ENCODE measurements around the gene FRMD1.

Gene FRMD1

DNA sequence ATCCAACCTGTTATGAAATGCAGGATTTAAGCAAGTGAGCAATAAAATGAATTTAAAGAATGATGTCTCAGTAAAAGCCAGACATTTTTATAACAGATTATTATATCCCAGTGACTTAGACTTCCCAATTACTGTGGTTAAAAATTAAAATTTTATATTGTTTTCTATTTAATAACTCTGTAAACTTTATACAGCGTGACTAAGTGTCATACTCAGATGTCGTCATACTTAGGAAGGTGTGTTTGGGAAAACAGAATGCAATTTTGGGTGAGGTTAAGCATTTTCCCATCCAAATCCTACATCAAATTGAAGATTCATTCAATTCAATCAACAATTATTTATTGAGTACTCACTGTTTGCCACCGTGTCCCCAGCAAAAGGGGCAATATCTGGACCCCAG is 31.4 kb upstream of the FRMD1 start:
- DNase-seq, result no peak

DNA sequence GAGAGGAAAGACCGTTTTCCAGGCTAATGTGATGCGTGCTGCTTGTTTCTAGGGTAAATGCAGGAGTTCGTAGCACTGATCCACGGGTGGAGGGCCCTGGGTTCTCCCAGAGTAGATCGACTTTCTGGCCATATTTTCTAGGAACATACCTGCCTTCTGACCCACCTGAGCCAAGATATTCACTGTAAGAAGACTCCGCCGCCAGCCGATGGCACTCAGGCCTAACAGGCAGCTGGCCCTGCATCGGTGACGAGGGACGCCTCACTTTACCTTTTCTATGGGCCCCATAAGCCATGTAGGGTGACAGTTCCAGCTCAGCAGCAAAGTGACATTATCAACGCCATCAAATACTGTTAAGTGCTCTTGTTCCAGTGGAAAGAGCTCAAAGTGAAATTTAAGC is 30.2 kb upstream of the FRMD1 start:
- DNase-seq, result no peak

DNA sequence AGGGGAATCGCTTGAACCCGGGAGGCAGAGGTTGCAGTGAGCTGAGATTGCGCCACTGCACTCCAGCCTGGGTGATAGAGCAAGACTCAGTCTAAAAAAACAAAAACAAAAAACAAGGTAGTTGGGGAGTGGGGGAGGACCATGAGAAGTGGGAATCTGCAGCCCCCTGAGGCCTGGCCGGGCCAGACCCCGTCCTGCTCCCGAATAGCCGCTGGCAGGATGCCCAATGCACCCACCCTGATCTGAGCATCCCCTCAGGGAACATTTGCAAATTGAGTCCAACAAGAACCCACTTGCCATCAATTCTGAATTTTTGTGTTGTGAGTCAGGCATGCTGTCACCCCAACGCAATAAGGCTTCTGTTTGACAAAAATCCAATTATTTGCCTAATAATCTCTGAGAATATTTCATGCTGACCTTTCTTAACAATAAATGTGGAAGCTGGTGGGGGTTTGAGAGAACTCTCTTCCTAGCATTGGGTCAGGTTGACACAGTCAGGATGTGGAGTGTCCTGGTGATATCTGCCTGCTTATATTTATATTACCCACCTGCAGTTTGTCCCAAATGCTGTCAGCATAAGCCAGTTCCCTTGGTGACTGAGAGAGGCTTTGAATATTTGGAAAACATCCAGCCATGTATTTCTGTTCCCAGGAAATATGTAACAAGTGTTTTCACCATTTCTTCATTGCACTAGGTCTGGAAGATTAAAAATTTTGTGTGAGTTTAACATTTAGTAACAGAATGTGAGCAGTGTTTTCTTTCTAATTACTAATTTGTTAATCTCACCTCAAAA is 28.4 kb upstream of the FRMD1 start:
- DNase-seq, result no peak

DNA sequence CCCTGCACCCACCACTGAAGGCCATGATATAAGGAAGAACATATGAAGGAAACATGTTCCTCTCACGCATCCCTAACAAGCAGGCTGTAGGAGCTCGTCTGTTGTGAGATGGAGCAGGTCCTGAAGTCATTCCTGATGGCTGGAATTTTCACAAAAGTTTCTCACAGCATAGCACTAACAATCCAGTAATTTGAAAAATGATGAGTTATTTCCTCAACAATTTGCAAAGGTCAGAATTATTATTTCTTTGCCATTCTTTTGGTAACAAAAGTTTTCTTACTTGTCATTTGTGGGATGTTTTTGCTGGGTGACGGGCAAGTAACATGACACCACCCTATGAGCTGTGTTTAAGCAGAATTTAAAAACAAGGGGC is 27.6 kb upstream of the FRMD1 start:
- no peak for DNase-seq

DNA sequence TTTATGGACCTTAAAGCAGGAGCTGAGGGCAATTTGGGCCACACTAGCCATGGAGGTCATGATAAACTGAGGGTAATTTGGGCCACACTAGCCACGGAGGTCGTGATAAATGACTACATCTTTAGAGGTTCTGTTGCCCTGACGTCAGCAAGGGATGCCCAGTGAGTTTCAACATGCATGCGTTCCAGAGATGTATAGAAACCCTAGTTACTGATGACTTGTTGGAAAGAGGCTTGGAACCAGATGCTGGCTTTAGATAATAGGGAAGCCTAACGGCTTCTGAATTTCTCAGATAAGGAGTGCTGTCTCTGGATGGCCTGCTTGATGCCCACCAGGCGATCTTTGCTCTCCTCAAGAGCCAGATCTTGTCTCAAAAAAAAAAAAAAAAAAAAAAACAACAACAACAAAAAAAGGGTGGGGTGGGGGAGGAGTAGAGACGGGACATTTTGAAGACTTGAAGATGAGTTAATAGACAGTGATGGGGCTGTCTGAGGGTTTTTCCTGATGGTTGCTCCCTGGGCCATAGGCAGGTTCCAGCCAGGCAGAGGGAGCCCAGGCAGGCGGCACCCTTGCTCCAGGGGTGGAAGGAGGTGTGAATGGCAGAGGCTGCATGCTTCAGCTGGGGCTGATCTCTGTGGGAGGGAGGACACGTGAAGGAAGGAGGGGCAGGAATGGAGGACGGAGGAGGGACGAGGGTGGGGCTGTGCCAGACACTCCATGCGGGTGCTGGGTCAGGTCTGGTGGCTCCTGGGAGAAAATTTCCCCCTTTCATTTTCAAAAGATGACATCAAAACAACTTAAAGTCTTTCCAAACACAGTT is 27.0 kb upstream of the FRMD1 start:
- no peak for DNase-seq

DNA sequence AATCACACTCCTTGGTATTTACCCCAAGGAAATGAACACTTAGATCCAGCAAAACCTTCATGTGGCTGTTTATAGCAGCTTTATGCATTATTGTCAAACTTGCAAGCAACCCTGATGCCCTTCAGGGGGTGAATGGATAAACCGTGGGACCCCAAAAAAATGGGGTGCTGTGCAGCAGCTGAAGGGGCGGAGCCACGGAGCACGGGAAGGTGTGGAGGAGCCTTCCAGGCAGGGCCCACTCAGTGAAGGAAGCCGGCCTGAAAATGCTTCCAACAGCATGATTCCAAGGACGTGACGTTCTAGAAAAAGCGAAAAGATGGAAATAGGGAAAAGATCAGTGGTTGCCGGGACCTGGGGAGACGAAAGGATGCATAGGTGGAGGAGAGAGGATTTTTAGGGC is 25.6 kb upstream of the FRMD1 start:
- no peak for DNase-seq

DNA sequence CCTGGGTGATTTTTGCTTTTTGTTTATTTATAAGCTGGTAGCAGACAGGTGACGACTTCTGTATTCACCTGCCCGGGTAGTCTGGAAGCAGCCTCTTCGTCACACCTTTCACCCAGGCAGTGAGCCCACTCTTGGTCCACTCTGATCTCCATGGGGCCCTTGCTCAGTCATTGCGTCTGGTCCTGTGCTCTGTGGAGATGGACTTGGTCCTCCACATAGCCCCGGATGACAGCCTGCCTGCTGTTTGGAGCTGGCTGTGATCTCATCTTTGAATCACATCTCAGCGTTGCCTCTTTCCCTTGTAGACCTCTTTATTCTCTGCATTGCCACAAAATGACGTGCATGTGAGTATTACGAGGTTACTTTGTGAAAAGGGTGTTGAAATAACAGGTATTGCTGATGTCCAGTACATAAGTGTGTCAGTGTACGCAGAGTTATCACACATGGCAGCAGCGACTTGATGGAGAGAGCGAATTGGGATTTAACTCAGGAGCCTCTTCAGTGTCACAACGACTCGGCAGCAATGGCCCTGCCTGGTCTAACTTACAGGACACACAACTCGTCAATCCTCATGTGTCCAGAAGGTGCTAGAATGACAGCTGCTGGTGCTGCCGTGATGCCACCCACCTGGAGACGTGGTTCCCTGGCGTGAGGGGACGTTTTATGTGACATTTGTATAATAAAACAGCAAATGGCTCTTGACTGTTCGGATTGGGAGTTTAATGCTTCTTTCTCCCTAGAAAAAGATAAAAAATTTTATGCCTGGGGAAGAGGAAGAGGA is 24.2 kb upstream of the FRMD1 start:
- DNase-seq, result no peak

DNA sequence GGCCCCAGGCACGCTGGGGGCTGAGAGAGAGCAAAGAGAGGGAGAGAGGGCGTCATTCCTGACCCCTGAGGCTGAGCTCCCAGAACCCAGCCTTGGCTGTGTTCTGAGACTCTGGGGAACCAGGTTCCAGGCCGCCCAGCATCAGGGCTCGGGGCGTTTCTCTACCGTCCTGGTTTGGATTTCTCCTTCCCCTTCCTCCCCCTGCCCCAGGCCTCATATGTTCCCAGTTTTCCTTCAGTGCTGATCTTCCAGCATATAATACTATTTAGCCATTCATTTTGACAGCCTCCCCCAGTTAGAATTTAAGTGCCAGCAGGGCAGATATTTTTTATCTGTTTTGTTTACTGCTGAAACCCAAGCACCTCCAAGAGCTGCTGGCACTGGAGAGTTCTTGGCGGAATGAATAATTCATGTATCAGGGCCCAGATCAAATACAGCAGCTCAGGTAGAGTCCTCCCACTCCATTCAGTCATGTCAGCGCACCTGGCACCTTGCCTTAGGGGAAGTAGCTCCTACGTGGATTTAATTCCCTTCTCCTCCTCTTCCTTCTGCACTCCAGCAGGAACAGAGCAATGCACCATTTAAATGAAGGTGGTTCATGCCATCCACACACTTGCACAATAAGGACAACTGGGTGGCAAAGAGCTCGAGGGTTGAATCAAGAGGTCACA is 23.4 kb upstream of the FRMD1 start:
- no peak for DNase-seq

DNA sequence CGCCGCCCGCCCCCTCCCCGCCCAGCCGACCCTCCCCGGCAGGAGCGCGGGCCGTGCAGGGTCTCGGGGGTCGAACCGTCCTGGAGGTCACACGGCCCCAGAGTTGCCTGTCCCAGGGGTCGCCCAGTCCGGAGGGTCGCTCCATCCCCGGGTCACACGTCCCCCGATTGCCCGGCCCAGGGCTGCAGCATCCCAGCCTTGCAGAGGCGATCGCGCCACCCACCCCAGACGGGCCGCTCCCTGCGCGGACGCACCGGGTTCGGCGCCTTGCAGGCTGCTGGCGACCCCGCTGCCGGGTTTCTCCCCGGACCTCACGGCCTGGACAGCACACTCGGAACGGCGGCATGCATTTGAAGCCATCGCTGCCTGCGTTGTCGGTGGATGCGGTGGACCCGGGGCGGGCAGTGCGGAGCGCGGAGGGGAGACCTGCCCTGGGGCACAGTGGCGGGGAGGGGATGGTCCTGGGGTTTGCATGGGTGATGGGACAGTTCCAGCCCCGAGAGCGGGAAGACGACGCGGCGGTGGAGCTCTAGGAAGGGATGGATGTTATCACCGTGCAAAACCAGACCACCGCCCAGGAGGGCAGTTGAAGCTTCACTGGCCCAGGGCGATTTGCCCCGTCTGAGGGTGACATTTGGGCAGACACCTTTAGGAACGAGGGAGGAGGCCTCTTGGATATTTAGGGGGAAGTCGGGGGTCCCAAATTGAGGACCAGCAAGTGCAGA is 22.7 kb upstream of the FRMD1 start:
- no peak for DNase-seq

DNA sequence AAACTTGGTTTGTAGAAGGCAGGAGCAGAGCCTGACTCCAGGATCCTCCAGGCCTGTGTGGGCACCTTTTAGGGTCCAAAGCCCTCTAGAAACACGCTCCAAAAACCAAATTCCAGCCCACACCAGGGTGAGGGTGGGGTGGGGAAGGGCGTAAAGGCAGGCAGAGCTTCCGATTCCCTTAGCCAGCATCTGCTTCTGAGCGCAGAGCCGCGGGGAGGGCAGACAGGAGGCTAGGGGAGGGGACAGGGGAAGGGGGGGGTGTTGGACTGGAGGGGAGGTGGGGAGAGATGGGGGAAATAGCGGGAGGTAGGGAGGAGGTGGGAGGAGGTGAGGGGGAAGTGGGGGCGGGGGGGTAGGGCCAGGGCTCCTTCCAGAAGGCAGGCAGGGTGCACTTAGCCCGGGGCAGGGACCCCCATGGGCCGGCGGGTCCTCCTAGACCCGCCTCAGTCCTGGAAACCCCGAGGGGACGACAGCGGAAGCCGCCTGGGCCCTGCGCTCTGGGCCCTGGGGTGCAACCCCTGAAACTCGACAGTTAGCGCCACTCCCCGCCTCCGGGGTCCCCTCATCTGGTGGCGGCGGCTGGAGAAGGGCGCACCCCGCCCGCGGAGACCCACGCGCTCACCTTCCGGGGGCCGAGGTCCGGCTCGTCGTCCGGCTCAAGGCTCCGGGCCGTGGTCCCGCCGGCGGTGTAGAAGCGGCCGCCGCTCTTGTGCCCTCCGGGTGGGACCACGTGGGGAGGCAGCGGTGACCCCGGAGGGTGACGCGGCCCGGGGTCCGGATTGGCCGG is 22.0 kb upstream of the FRMD1 start:
- DNase-seq, result no peak

DNA sequence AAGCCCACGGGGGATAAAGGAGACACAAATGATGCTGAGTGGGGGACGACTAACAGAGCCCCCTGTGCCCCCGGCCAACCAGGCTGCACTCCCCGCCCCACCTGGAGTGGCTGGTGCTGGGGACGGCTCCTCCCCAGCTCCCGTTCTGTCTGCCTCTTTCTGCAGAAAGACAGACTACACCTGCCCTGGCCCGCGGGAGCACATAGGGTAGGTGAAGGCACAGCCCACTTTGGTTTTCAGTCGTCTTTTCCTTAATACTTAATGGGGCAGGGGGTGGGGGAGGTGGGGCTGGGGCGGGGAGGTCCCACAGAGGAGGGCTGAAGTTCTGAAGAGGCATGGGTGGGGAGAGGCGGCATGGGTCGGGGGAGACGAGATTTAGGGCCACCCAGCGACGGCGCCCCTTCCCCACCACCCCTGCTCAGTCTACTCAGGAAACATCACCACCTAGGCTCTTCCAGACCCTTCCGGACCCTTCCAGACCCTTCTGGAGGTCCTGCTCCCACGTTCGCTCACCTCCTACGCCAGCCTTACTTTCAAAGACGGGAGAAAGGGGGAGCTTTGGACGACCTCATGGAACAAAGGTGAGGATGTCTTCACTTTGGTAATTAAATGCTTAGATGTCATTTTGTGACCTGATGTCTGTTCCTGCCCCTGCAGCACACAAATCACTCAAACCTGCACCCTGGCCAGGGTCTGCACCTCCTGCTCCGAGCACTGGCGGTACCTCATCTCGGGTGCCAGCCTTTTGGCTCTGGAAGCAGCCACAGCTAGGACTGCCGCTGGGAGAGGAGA is 21.2 kb upstream of the FRMD1 start:
- no peak for DNase-seq

DNA sequence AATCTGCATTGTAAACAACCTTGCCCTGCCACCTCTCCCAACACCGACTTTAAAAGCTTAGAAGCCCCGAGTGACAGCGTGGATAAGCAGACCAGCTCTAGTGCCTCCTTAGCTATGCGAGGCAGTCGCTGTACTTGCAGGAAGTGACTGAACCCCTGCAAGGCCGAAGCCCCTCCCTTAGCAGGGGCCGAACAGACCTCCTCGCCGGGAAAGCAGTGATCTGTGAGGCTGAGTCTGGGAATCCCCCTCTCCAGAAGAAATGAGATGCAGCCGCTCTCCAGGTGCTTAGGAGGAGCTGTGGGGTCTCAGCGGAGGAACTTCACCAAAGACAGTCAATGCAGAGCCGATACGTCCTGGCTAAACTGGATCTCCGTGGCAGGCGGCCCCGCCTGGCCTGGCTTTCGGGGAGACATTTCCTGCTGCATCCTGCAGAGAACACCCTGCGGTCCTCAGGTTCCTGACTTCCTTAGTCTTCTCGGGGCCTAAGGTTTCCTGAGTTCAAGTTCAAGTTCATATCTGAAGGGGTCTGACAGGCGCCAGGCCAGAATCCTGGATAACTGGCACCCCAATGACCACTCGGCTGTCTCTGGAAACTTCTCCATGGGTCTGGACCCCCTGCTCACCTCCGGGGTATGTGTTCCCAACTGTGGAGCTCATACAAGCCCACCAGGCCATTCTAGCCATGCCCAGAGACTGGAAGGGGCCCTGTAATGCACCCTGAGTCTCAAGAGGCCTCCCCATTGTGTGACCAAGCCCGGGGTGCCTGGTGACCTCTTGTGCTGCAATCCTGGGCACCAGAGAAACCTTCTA is 20.4 kb upstream of the FRMD1 start:
- DNase-seq, result no peak

DNA sequence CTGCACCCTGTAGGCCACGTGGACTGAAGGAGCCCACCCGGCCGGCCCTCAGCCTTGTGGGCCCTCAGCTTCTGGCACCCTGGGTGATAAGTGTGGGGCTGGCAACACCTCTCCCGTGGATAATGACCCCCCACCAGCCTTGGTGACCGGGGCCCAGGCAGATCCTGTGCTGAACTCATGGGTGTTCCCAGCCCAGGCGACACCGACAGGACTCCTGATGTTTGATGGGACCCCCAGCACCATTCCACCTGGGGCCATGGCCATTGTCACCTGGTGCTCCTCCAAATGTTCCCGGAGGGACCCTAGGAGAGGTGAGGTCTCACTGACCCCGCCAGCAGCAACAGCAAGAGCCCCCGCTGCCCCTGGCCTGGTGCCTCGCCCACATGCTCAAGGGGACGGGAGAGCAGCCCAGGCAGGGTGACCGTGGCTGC is 19.4 kb upstream of the FRMD1 start:
- DNase-seq, result no peak

DNA sequence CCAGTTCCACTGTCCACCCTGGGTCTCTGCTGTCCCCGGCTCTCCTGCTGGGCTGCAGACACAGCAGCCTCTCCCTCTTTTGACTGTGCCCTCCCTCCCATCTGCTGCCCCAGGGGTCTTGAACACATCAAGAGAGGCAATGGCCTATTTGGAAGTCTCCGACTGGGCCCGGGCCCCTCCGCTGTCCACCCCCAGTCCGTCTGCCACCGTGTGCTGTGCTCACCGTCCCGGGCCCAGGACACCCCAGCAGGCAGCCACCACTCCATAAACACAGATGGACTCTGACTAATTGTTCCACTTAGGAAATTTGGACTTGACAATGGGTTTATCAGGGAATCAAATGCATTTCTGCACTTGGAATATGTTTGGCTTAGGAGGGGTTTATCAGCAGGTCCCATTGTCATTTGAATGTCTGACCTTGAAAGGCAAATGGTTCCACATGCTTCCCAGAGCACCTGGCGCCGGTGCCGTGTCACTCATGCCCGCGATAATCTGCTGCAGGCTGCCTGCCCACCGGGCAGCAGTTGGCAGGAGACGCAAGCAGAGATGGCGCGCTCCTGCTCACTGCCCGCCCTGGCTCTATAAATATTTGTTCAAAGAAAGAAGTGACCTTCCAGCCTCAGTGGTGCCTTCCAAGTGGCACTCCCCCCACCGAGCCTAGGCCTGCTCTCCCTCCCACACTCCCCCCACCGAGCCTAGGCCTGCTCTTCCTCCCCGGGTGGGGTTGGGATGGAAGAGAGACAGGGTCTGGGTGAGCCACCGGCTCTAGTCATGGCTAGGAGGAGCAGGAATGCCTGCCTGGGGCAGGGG is 18.8 kb upstream of the FRMD1 start:
- no peak for DNase-seq

DNA sequence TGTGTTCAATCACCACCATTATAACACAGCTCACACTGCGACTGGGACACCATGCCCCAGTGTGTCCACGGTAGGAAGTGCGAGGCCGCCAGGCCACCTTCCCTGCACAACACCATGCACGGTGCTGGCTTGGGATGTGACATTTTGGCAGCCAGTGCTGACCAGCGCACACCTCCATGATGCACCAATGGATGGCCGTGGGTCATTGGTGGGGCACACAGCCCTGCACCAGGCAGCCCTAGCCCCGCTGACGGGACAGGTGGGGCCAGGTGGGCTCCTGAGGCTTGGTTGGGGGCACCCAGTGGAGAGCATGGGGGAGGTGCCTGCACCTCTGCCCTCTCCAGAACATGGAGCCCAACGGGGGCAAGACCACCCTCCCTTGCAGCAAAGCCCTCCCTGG is 18.2 kb upstream of the FRMD1 start:
- DNase-seq, result no peak

DNA sequence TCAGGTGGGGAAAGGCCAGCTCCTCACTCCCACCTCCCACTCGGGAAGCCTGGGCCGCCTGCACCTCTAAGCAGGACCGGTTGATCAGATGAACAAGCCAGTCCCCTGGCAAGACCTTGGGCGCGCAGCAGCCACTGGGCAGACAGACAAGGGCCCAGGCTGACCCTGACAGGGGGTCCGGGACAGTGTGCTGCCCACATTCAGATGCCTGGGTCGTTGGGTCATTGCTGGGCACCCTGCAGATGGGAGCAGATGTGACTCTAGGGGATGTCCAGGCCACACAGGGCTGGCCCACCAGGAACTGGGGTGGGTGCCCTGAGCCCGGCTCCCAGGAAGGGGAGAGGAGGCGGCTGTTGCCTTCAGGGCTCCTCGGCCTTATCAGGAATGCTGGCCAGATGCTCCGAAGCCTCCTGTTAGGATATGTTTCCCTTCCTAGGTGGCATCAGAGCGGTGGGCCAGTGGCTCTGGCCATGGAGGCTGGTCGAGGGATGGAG is 17.3 kb upstream of the FRMD1 start:
- DNase-seq, result no peak

DNA sequence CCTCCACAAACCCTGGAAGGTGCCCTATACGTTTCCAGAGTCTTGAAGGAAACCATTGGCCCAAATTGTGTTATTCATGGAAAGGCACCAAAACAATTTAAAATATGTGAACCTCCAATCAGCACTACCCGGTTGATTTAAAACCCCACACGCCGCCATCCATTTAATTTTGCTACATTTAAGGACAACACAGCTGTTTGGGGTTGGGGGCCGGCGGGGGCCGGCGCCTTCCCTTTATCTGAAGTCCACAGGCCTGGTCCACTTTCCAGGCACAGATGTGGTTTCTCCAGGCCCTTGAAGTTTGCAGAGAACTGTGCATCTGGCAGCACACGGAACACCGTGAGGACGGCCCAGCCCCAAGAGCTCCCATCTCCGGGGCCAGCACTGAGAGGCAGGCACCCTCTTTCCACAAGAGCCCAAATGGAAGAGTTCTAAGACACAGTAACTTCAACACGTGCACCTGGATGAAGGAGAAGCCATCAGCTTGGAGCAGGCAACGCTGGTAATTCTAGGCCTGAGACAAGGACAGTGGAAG is 16.8 kb upstream of the FRMD1 start:
- no peak for DNase-seq

DNA sequence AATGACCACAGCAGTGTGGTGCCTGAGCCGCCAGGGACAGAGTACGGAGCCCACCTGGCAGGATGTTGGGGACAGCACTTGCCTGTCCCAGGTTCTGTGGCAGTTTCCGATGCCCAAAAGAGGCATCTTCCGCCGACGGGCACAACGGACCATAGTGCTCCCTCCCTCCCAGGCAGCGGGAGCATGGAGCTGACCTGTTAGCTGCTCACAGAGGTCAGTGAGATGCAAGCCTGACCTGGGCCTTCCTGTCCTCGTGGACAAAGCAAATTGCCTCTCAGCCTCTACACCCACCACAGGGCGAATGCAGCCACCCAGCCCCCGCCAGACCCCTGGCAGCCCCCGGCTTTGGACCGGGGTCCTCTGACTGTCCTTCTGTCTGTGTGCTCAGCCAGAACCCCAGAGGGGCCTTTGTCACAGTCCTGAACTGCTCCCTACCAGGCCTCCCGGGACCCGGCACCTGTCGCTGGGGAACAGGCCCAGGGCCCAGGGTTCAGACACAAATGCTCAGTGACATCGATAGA is 16.2 kb upstream of the FRMD1 start:
- DNase-seq, result no peak

Measured in stimulated activated CD4-positive, alpha-beta T cell treated with anti-CD3 and anti-CD28 coated beads, Interleukin-15, amount 100 ng/mL, for 24 hours (primary cell).